Smooth muscle cell (in vitro differentiated cells): ENCODE results near the gene MAD2L2. TPM values are rescaled to one million over a fixed set of nuclear protein-coding genes. Genes with fewer than 3 reads are reported as not detected.

Source experiments
- DNase-seq: peaks from one replicate; lab custom pipeline; 2025; ENCODE audit not compliant: unreplicated experiment; lab: John Stamatoyannopoulos, UW
- H2AFZ ChIP-seq: fragments of 200-600 bp; sonication (generic); 2 replicates; pipeline ENCODE4 v1.6.0; 2016; ENCODE audit warnings: antibody characterized with exemption, low read depth, mild to moderate bottlenecking
- H3F3A ChIP-seq: fragments of 200-600 bp; sonication (generic); 2 replicates; pipeline ENCODE4 v1.6.0; 2017; ENCODE audit warnings: antibody characterized with exemption, low read depth
- H3K27ac ChIP-seq: fragments of 200-600 bp; sonication (generic); 2 replicates; pipeline ENCODE4 v1.5.1; 2016; ENCODE audit warnings: low read depth, mild to moderate bottlenecking
- H3K27me3 ChIP-seq: fragments of 200-600 bp; sonication (generic); 2 replicates; pipeline ENCODE4 v1.6.1; 2016; ENCODE audit warnings: low read depth, mild to moderate bottlenecking
- H3K36me3 ChIP-seq: fragments of 200-600 bp; sonication (generic); 2 replicates; pipeline ENCODE4 v1.5.1; 2016; ENCODE audit warnings: low read depth
- H3K4me1 ChIP-seq: fragments of 200-600 bp; sonication (generic); 2 replicates; pipeline ENCODE4 v1.5.1; 2016; ENCODE audit warnings: low read depth
- H3K4me2 ChIP-seq: fragments of 200-600 bp; sonication (generic); 2 replicates; pipeline ENCODE4 v1.6.0; 2016; ENCODE audit warnings: mild to moderate bottlenecking
- H3K4me3 ChIP-seq: fragments of 200-600 bp; sonication (generic); 2 replicates; pipeline ENCODE4 v1.5.1; 2016; ENCODE audit warnings: mild to moderate bottlenecking
- H3K79me2 ChIP-seq: fragments of 200-600 bp; sonication (generic); 2 replicates; pipeline ENCODE4 v1.6.0; 2016; ENCODE audit warnings: low read depth, mild to moderate bottlenecking
- H3K9ac ChIP-seq: fragments of 200-600 bp; sonication (generic); 2 replicates; pipeline ENCODE4 v1.6.0; 2016; ENCODE audit warnings: low read depth
- H3K9me3 ChIP-seq: fragments of 200-600 bp; sonication (generic); replicated peaks from 2 replicates; pipeline ENCODE4 v1.5.1; 2016; ENCODE audit warnings: low read depth
- H4K20me1 ChIP-seq: fragments of 200-600 bp; sonication (generic); 2 replicates; pipeline ENCODE4 v1.6.0; 2016; ENCODE audit warnings: low read depth
- CTCF ChIP-seq: fragments of 200-600 bp; sonication (generic); IDR thresholded peaks from 2 replicates; pipeline ENCODE4 v1.5.1; 2017; ENCODE audit warnings: borderline replicate concordance, mild to moderate bottlenecking, antibody characterized with exemption; ENCODE audit not compliant: insufficient read depth, poor library complexity, severe bottlenecking
- WGBS: methylation state at CpG from one replicate; pipeline ENCODE4 v1.1.7; 2016; ENCODE audit warnings: low lambda C conversion rate; 5-methylcytosine and 5-hydroxymethylcytosine counted together
- polyA plus RNA-seq: library from polyadenylated mRNA; unstranded; fragments of >200 nt; fragmentation: Nextera tagmentation; extraction: Ambion mirVana; gene quantifications from 2 replicates; pipeline ENCODE4 v1.2.1, GENCODE V29; 2016
- total RNA-seq: library from RNA; depleted of rRNA; stranded (reverse); fragments of >200 nt; gene quantifications from 2 replicates; pipeline ENCODE4 v1.2.3, GENCODE V29; 2014

Gene MAD2L2
- total and polyA plus RNA-seq, 2 experiments from 2014 or later, result 46.0 to 87.4 TPM

GRCh38 chr1:11701981-11702803 lies 21.2 kb upstream of the MAD2L2 start:
- Histone ChIP-seq H3K9ac (no peak overlapping the region), H2AFZ (no peak overlapping the region)

GRCh38 chr1:11701551-11701961 lies 20.6 kb upstream of the MAD2L2 start:
- Histone ChIP-seq H3K36me3 (no peaks in the 10 kb centered on the region), H3K4me1 (peaks cover 15% of the 10 kb centered on the region), H4K20me1 (no peaks in the 10 kb centered on the region), H3K9ac (no peak overlapping the region), H2AFZ (no peak overlapping the region), H3K4me2 (no peak overlapping the region), H3K27me3 (no peaks in the 10 kb centered on the region), H3K27ac (no peak overlapping the region), H3F3A (no peaks in the 10 kb centered on the region), H3K4me3 (no peak overlapping the region), H3K79me2 (no peaks in the 10 kb centered on the region), H3K9me3 (no peaks in the 10 kb centered on the region)
- DNase-seq, result no peak
- WGBS, result 85% methylated on average over 15 of the region's 15 CpGs
- TF ChIP-seq CTCF, result no peak

More at GRCh38 chr1:11701981-11702803, 21.2 kb upstream of the MAD2L2 start:
- Histone ChIP-seq H3K4me2 (no peak overlapping the region), H3K4me3 (no peak overlapping the region), H3K36me3 (no peaks in the 10 kb centered on the region), H3K27me3 (no peaks in the 10 kb centered on the region), H3K4me1 (peaks cover 15% of the 10 kb centered on the region), H3K27ac (no peak overlapping the region), H4K20me1 (no peaks in the 10 kb centered on the region), H3K9me3 (no peaks in the 10 kb centered on the region), H3K79me2 (no peaks in the 10 kb centered on the region), H3F3A (no peaks in the 10 kb centered on the region)
- DNase-seq, result no peak
- WGBS, result 85% methylated on average over 15 of the region's 15 CpGs
- no peak for TF ChIP-seq CTCF

- H3K4me3 ChIP-seq, result no peak overlapping the region
- TF ChIP-seq CTCF, result no peak
Measured at GRCh38 chr1:11700601-11701467, 19.9 kb upstream of the MAD2L2 start.

More at GRCh38 chr1:11700601-11701467, 19.9 kb upstream of the MAD2L2 start:
- Histone ChIP-seq H2AFZ (no peak overlapping the region), H3K4me1 (peaks cover 15% of the 10 kb centered on the region), H3K79me2 (no peaks in the 10 kb centered on the region), H3K36me3 (no peaks in the 10 kb centered on the region), H4K20me1 (no peaks in the 10 kb centered on the region), H3K4me2 (no peak overlapping the region), H3K9me3 (no peaks in the 10 kb centered on the region), H3F3A (no peaks in the 10 kb centered on the region), H3K27me3 (no peaks in the 10 kb centered on the region), H3K9ac (no peak overlapping the region), H3K27ac (no peak overlapping the region)
- DNase-seq, result no peak
- 77% methylated on average over 34 of the region's 34 CpGs for WGBS
